NCI-H460 (cell line): ENCODE results near the gene LMOD3. TPM values are rescaled to one million over a fixed set of nuclear protein-coding genes. Genes with fewer than 3 reads are reported as not detected.

ENCODE experiments used
- DNase-seq: peaks from one replicate; pipeline ENCODE4 v3.0.0-alpha.2; 2016; ENCODE audit warnings: low read depth; ENCODE audit errors: extremely low read depth
- total RNA-seq: library from RNA; depleted of rRNA; stranded (reverse); fragments of >200 nt; shearing (Covaris generic); gene quantifications from 2 replicates; pipeline ENCODE4 v1.2.3, GENCODE V29; 2014; rRNA removed

LMOD3 gene
- total RNA-seq, 1 experiment from 2014 or later = 0.84 TPM

DNA sequence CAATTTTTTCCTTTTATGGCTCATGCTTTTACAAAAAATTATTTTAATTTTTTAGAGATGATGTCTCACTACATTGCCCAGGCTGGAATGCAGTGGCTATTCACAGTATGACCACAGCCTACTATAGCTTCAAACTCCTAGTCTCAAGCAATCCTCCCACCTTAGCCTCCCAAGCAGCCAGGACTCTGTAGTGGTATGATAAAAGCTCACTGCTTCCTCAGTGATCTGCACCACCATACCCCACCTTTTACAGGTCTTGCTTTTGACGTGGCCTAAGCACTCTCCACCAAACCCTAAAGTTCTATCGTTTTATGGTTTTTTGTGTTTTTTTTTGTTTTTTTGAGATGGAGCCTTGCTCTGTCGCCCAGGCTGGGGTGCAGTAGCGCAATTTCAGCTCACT lies 56.3 kb downstream of the LMOD3 start:
- DNase-seq = no peak

DNA sequence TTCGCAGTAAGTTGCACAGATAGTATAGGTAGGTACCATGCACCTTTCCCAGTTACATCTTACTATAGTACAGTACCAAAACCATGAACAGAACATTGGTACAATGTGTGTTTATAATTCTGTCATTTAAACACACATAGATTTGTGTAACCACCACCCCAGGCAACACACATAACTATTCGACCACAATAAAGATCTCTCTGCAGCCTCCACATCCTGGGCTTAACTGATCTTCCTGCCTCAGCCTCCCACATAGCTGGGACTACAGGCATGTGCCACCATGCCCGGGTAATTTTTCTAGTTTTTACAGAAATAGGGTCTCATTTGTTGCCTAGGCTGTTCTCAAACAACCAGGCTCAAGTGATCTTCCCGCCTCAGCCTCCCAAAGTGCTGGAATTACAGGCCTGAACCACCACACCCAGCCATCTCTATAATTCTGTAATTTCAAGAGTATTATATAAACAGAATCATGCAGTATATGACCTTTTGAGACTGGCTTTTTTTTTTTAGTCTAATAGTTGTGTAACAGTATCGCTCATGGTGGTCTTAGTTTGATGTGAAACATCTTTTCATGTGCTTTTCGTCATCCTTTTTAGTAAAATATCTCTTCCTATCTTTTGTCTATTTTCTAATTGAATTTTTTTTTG lies 57.0 kb downstream of the LMOD3 start:
- no peak for DNase-seq

DNA sequence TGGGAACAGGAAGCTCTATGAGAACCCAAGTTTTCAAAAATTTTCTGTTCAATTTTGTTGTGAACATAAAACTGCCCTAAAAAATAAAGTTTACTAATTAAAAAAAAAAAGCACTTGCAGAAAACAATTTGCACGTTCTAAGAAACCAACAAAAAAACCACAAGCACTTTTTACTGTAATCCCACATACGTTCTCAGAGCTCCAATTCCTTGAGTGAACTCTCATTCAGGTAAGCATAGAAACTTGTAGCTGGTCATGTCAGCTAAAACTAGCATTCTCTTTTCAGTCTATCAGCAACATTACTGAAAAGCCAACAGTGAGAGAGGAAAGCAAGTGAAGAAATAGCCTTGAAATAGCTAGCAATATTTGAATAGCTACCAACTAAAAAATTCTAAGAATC lies 58.8 kb downstream of the LMOD3 start:
- DNase-seq = no peak

DNA sequence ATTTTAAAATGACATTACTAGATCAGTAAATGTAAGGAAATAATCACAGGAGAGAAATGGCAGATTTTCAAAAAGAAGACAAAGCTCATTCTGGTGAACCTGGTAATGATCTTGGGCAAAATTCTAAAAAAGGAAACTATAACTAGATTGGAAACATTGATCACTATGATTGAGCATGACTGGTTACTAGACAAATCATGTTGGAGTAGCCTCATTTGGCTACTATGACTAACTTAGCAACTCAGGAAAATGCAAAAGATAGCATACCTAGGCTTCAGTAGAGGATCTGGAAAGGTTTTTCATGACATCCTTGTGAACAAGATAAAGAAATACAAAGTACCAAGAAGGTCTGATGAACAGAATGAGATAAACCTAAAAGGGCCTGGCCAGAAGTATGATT lies 62.7 kb downstream of the LMOD3 start:
- DNase-seq = no peak

GRCh38 chr3:69058947-69059224 lies 63.5 kb downstream of the LMOD3 start:
- DNase-seq = no peak

- DNase-seq = no peak
Observed at GRCh38 chr3:69058180-69058946, 64.0 kb downstream of the LMOD3 start.

Other genes with a start within 250 kb of the LMOD3 start
- 0.10 TPM in 1 of 2 replicates, not detected in the other for gene TAFA4, start 190.0 kb downstream of the LMOD3 start, total RNA-seq
- 24.7 and 30.7 TPM in 2 replicates for gene EOGT, start 108.9 kb downstream of the LMOD3 start, total RNA-seq
- 14.8 and 16.8 TPM in 2 replicates for gene TMF1, start 70.3 kb downstream of the LMOD3 start, total RNA-seq
- gene UBA3, start 42.2 kb downstream of the LMOD3 start, total RNA-seq = 60.2 and 61.7 TPM in 2 replicates
- 89.7 and 102 TPM in 2 replicates for gene ARL6IP5, start 37.7 kb downstream of the LMOD3 start, total RNA-seq